Measurements from ENCODE around the gene MSI2. TPM values are rescaled to one million over a fixed set of nuclear protein-coding genes. Genes with fewer than 3 reads are reported as not detected.

The MSI2 gene
- total RNA-seq, 4 donors from 2014 or later: 9.9 to 18.5 (median 13.8) TPM

DNA sequence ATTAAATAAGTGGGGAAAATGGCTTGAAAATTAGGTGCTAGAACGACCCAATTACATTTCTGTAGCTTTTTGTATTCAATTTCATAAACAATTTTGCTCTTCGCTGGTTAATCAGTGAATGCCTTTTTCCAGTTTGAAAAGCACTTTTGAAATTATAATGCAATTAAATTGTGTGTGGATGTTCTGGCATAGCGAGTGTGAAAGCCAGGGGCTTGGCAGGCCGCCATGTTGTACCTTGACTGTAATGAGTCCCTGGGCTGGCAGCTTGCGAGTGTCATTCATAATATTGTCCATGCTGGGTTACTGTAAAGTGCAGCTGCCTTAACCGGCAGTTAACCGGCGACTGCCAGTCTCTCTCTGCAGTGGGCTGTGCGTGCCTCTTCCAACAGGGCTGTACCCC, 310.9 kb downstream of the MSI2 start:
- no peak for DNase-seq (ENCODE audit: low spot score in 2 of 2)
- intact Hi-C loops (cut with DNase I; ENCODE audit: low total_unique reads): no loop called here
- no peak overlapping the region for H3K4me3 ChIP-seq (ENCODE audit: low read depth, poor library complexity, severe bottlenecking)
- no peak for TF ChIP-seq POLR2A (IDR thresholded peaks at IDR 0.05)
- TF ChIP-seq, protein P1, sequence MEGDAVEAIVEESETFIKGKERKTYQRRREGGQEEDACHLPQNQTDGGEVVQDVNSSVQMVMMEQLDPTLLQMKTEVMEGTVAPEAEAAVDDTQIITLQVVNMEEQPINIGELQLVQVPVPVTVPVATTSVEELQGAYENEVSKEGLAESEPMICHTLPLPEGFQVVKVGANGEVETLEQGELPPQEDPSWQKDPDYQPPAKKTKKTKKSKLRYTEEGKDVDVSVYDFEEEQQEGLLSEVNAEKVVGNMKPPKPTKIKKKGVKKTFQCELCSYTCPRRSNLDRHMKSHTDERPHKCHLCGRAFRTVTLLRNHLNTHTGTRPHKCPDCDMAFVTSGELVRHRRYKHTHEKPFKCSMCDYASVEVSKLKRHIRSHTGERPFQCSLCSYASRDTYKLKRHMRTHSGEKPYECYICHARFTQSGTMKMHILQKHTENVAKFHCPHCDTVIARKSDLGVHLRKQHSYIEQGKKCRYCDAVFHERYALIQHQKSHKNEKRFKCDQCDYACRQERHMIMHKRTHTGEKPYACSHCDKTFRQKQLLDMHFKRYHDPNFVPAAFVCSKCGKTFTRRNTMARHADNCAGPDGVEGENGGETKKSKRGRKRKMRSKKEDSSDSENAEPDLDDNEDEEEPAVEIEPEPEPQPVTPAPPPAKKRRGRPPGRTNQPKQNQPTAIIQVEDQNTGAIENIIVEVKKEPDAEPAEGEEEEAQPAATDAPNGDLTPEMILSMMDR (IDR thresholded peaks at IDR 0.05): no peak
- WGBS, 2 donors: 85 to 86% methylated on average over 9 of the region's 9 CpGs

DNA sequence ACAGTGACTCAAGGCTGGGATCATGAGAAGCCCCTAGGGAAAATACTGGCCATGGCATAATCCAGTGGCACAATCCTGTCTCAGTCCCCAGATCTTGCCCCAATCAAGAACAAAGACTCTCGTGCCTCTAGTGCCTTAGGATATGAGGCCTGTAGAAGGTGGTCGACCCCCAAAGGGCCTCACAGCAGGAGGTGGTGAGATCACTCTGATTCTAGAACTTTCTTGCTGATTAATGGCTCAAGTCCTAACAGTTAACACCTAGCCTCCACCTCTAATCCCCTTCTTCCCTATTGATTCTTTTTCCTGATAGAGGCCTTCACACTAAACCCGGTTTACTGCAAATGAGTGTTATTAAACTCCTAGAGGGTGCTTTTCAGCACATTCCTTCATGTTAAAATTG, 312.0 kb downstream of the MSI2 start:
- WGBS, 2 donors: 80 to 88% methylated on average over 3 of the region's 3 CpGs
- H3K4me3 ChIP-seq (ENCODE audit: low read depth, poor library complexity, severe bottlenecking): no peak overlapping the region
- DNase-seq (ENCODE audit: low spot score in 2 of 2): no peak
- intact Hi-C loops (cut with DNase I; ENCODE audit: low total_unique reads): no loop called here
- TF ChIP-seq, protein P1 (IDR thresholded peaks at IDR 0.05): no peak
- TF ChIP-seq POLR2A (IDR thresholded peaks at IDR 0.05): no peak

DNA sequence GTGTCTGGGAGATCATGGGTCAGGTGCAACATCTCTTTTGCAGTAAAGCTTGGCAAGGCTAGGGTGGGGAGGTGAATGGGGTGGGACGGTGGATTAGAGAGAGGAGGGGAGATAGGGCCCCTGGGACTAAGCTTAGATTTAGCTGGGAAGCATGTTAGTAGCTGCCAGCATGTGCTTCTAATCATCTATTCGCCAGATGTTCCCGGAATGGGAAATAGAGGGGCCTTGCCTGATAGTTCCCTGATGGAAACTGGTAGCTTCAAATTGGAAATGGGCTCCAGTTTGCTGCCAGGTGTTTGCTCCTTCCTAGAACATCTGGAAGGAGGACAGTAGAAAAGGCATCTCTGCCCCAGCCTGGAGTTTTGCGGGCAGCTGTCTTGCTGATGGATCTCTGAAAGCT, 312.7 kb downstream of the MSI2 start:
- DNase-seq (ENCODE audit: low spot score in 2 of 2): no peak
- intact Hi-C loops (cut with DNase I; ENCODE audit: low total_unique reads): loop anchor here (1.0 kb wide), 1 partner anchor 13 kb away; no protein-coding TSS in a partner anchor
- no peak overlapping the region for H3K4me3 ChIP-seq (ENCODE audit: low read depth, poor library complexity, severe bottlenecking)
- 58 to 85% methylated on average over 4 of the region's 4 CpGs for WGBS, 2 donors
- TF ChIP-seq, protein P1 (IDR thresholded peaks at IDR 0.05): no peak
- TF ChIP-seq POLR2A (IDR thresholded peaks at IDR 0.05): no peak

DNA sequence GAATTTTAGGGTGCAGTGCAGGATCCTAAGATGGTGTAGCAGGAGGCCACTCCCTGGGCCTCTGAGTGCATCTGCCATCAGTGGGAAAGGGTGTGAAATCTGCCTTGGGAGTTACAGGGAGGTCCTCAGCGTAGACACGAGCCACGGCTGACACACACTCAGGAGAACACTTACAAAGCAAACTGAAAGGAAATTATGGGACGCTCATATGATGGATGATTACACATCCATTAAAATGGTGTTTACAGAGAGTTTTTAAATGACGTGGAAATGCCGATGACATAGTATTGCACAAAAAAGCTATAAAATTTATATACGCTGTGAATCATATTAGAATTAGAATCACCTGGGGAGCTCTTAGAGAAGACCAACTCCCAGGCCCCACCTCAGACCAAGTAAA, 313.5 kb downstream of the MSI2 start:
- intact Hi-C loops (cut with DNase I; ENCODE audit: low total_unique reads): loop anchor here (1.0 kb wide), 1 partner anchor 14 kb away; no protein-coding TSS in a partner anchor
- H3K4me3 ChIP-seq (ENCODE audit: low read depth, poor library complexity, severe bottlenecking): no peak overlapping the region
- TF ChIP-seq, protein P1 (IDR thresholded peaks at IDR 0.05): no peak
- TF ChIP-seq POLR2A (IDR thresholded peaks at IDR 0.05): no peak
- WGBS, 2 donors: 98% methylated on average over 7 of the region's 7 CpGs
- no peak for DNase-seq (ENCODE audit: low spot score in 2 of 2)

DNA sequence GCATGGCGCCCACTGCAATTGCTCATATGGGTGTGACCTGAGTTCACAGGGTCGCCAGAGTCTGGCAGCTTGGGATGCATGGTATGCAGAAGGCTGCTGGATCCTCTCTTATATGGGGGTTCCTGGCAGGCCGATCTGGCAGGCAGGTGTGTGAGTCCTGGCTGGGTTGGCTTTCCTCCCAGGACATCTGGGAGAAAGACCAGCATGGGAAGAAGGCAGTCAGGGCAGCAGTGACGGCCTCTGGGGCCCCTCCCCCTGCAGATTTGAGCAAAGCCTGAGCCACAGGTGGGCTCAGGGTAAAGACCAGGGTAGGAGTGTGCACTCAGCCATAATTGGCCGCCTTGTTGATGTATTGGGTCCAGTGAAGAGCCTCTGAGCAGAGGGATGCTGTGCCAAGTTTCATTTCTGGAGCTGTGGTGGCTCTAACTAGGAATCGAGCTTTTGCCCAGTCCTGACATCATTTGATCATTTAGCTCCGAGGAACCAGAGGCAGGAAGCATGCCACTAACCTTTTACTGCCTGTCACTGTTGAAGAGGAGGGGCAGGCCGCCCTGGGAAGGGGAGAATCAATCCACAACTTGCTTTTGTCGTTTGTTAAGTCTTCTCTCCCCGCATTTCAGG, 314.5 kb downstream of the MSI2 start:
- WGBS, 2 donors: 67 to 68% methylated on average over 10 of the region's 10 CpGs
- intact Hi-C loops (cut with DNase I; ENCODE audit: low total_unique reads): no loop called here
- DNase-seq (ENCODE audit: low spot score in 2 of 2): no peak

More for the DNA sequence above, 314.5 kb downstream of the MSI2 start:
- no peak for TF ChIP-seq POLR2A (IDR thresholded peaks at IDR 0.05)
- TF ChIP-seq, protein P1 (IDR thresholded peaks at IDR 0.05): no peak
- no peak overlapping the region for H3K4me3 ChIP-seq (ENCODE audit: low read depth, poor library complexity, severe bottlenecking)
